ENCODE data around the gene SATL1. TPM values are rescaled to one million over a fixed set of nuclear protein-coding genes. Genes with fewer than 3 reads are reported as not detected.

SATL1 gene
- polyA plus RNA-seq, 2 donors, result 0.02 TPM; not detected in 1

DNA sequence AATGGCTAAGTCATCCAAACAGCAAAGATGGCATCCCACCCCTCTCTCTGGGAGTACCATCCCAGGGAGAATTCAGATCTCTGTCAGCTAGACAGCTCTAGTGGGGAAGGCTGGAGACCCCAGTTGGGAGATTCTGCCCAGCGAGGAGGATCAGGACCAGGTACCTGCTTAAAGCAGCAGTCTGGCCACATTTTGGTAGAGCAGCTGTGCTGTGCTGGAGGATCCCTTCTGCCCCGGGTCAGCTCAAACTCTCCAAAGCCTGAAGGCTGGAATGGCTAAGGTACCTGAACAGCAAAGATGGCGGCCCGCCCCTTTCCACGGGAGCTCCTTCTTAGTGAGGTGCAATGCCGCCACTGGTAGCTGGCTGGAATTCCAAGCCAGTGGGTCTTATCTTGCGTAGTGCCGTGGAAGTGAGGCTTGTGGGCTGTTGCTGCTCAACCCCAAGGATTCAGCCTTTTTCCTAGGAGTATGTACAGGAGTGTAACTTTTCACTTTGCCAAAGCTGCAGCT lies 40.1 kb downstream of the SATL1 start:
- no peak overlapping the region for H3K4me3 ChIP-seq (ENCODE audit: low read depth in 1 of 2, low read length in 2 of 2)
- no peaks in the 10 kb centered on the region for H3K27me3 ChIP-seq (ENCODE audit: control insufficient read depth in 1 of 2, insufficient read depth in 2 of 2, low read length in 2 of 2)
- H3K9me3 ChIP-seq (ENCODE audit: control insufficient read depth in 2 of 2, insufficient read depth in 1 of 2, low read depth in 1 of 2, low read length in 1 of 2), result no peaks in the 10 kb centered on the region
- 91 to 94% methylated on average over 8 of the region's 8 CpGs for WGBS, 2 donors
- no peak overlapping the region for H3K27ac ChIP-seq (ENCODE audit: low read depth in 2 of 2, low read length in 1 of 2)
- no peaks in the 10 kb centered on the region for H3K36me3 ChIP-seq (ENCODE audit: control insufficient read depth in 2 of 2, insufficient read depth in 2 of 2, low read length in 1 of 2)
- H3K4me1 ChIP-seq (ENCODE audit: control insufficient read depth in 2 of 2, insufficient read depth in 2 of 2, low read length in 1 of 2), result no peaks in the 10 kb centered on the region

DNA sequence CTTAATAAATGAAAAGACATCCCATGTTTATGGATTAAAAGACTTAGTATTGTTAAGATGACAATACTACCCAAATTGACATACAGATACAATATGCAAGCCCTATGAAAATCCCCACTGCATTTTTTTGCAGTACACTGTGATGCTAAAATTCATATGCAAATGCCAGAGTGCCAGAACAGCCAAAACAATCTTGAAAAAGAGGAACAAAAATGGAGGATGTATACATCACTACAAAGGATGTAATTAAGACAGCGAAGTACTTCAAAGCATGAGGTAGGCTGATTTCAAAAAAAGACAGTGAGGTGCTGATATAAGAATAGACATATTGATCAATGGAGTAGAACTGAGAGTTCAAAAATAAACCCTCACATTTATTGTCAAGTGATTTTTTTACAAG lies 47.3 kb downstream of the SATL1 start:
- Histone ChIP-seq H3K9me3 (ENCODE audit: control insufficient read depth in 2 of 2, insufficient read depth in 1 of 2, low read depth in 1 of 2, low read length in 1 of 2) (no peaks in the 10 kb centered on the region), H3K27ac (ENCODE audit: low read depth in 2 of 2, low read length in 1 of 2) (no peak overlapping the region)
- 50 to 85% methylated on average over 1 of the region's 1 CpG for WGBS, 2 donors

GRCh38 chrX:85159644-85160043 lies 83.9 kb downstream of the SATL1 start:
- H3K9me3 ChIP-seq (ENCODE audit: control insufficient read depth in 2 of 2, insufficient read depth in 1 of 2, low read depth in 1 of 2, low read length in 1 of 2), result no peaks in the 10 kb centered on the region
- 64 to 72% methylated on average over 5 of the region's 5 CpGs for WGBS, 2 donors
- H3K4me1 ChIP-seq (ENCODE audit: control insufficient read depth in 2 of 2, insufficient read depth in 2 of 2, low read length in 1 of 2), result no peaks in the 10 kb centered on the region
- H3K27me3 ChIP-seq (ENCODE audit: control insufficient read depth in 1 of 2, insufficient read depth in 2 of 2, low read length in 2 of 2), result no peaks in the 10 kb centered on the region
- no peaks in the 10 kb centered on the region for H3K36me3 ChIP-seq (ENCODE audit: control insufficient read depth in 2 of 2, insufficient read depth in 2 of 2, low read length in 1 of 2)
- no peak overlapping the region for H3K27ac ChIP-seq (ENCODE audit: low read depth in 2 of 2, low read length in 1 of 2)
- no peak overlapping the region for H3K4me3 ChIP-seq (ENCODE audit: low read depth in 1 of 2, low read length in 2 of 2)

More for the DNA sequence above, 47.3 kb downstream of the SATL1 start:
- no peak overlapping the region for H3K4me3 ChIP-seq (ENCODE audit: low read depth in 1 of 2, low read length in 2 of 2)
- H3K27me3 ChIP-seq (ENCODE audit: control insufficient read depth in 1 of 2, insufficient read depth in 2 of 2, low read length in 2 of 2), result no peaks in the 10 kb centered on the region
- H3K4me1 ChIP-seq (ENCODE audit: control insufficient read depth in 2 of 2, insufficient read depth in 2 of 2, low read length in 1 of 2), result no peaks in the 10 kb centered on the region
- H3K36me3 ChIP-seq (ENCODE audit: control insufficient read depth in 2 of 2, insufficient read depth in 2 of 2, low read length in 1 of 2), result no peaks in the 10 kb centered on the region

GRCh38 chrX:85140964-85141363 lies 102.6 kb downstream of the SATL1 start:
- no peak overlapping the region for H3K4me3 ChIP-seq (ENCODE audit: low read depth in 1 of 2, low read length in 2 of 2)
- H3K27ac ChIP-seq (ENCODE audit: low read depth in 2 of 2, low read length in 1 of 2), result no peak overlapping the region
- no peaks in the 10 kb centered on the region for H3K27me3 ChIP-seq (ENCODE audit: control insufficient read depth in 1 of 2, insufficient read depth in 2 of 2, low read length in 2 of 2)

DNA sequence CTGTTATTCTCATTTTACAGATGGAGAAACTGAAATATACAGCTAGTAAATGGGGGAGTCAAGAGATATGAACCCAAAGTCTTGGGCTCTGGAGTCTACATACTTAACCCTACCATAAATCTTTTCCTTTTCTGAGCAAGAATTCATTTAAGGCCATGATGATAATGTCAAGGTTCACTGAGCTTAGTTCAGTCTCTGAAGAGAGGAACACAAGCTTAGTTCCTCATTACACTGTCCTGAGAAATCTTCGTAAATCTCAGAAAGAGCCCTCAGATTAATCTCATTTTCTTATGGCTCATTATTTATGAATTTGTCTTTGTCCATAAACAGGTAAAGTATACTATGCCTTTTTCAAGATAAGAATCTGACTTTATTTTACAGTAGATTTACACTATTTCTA lies 104.2 kb downstream of the SATL1 start:
- WGBS, 2 donors, result 80 to 84% methylated on average over 1 of the region's 1 CpG
- Histone ChIP-seq H3K4me1 (ENCODE audit: control insufficient read depth in 2 of 2, insufficient read depth in 2 of 2, low read length in 1 of 2) (no peaks in the 10 kb centered on the region), H3K9me3 (ENCODE audit: control insufficient read depth in 2 of 2, insufficient read depth in 1 of 2, low read depth in 1 of 2, low read length in 1 of 2) (no peaks in the 10 kb centered on the region), H3K36me3 (ENCODE audit: control insufficient read depth in 2 of 2, insufficient read depth in 2 of 2, low read length in 1 of 2) (no peaks in the 10 kb centered on the region), H3K27ac (ENCODE audit: low read depth in 2 of 2, low read length in 1 of 2) (no peak overlapping the region), H3K27me3 (ENCODE audit: control insufficient read depth in 1 of 2, insufficient read depth in 2 of 2, low read length in 2 of 2) (no peaks in the 10 kb centered on the region), H3K4me3 (ENCODE audit: low read depth in 1 of 2, low read length in 2 of 2) (no peak overlapping the region)

More at GRCh38 chrX:85140964-85141363, 102.6 kb downstream of the SATL1 start:
- Histone ChIP-seq H3K9me3 (ENCODE audit: control insufficient read depth in 2 of 2, insufficient read depth in 1 of 2, low read depth in 1 of 2, low read length in 1 of 2) (no peaks in the 10 kb centered on the region), H3K4me1 (ENCODE audit: control insufficient read depth in 2 of 2, insufficient read depth in 2 of 2, low read length in 1 of 2) (no peaks in the 10 kb centered on the region), H3K36me3 (ENCODE audit: control insufficient read depth in 2 of 2, insufficient read depth in 2 of 2, low read length in 1 of 2) (no peaks in the 10 kb centered on the region)
- 78 to 85% methylated on average over 1 of the region's 1 CpG for WGBS, 2 donors

DNA sequence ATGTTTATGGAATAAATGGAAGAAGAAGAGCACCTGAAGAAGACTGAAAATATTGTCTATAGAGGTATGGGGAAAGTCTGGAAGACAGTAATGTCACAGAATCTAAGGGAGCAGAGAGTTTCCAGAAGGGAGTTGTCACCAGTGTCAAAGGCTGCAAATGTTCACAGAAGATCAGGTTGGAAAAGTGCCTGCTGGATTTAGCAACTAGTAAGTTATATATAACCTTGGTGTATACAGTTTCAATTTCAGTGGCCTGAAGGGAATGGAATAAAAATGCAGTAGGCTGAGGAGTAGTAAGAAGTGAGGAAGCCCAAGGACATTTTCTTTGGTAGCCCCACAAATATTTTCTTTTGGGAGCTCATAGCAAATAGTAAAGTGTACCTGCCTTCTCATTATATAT lies 107.2 kb downstream of the SATL1 start:
- Histone ChIP-seq H3K4me3 (ENCODE audit: low read depth in 1 of 2, low read length in 2 of 2) (no peak overlapping the region), H3K4me1 (ENCODE audit: control insufficient read depth in 2 of 2, insufficient read depth in 2 of 2, low read length in 1 of 2) (no peaks in the 10 kb centered on the region), H3K27ac (ENCODE audit: low read depth in 2 of 2, low read length in 1 of 2) (no peak overlapping the region), H3K27me3 (ENCODE audit: control insufficient read depth in 1 of 2, insufficient read depth in 2 of 2, low read length in 2 of 2) (no peaks in the 10 kb centered on the region), H3K9me3 (ENCODE audit: control insufficient read depth in 2 of 2, insufficient read depth in 1 of 2, low read depth in 1 of 2, low read length in 1 of 2) (no peaks in the 10 kb centered on the region), H3K36me3 (ENCODE audit: control insufficient read depth in 2 of 2, insufficient read depth in 2 of 2, low read length in 1 of 2) (no peaks in the 10 kb centered on the region)

DNA sequence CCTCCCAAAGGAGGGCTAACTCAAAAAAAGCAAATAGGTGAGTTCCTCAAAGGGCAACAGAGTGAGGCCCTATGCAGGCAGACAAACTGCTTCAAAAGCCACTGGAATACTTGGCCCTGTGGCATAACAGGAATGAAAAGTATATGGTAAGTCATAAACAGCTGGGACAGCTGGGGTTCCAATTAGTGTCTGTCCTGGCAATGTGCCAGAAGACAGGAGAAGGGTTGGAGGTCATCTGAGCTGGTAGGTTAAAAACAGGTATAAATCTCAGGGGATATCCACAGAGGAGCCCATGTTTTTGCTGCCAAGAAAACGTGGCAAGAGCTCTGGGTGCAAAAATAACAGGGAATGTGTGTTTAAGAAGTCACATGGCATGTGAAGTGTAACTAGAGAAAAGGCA lies 128.3 kb downstream of the SATL1 start:
- 15 to 27% methylated on average over 1 of the region's 1 CpG for WGBS, 2 donors
- no peak overlapping the region for H3K4me3 ChIP-seq (ENCODE audit: low read depth in 1 of 2, low read length in 2 of 2)
- no peaks in the 10 kb centered on the region for H3K9me3 ChIP-seq (ENCODE audit: control insufficient read depth in 2 of 2, insufficient read depth in 1 of 2, low read depth in 1 of 2, low read length in 1 of 2)
- H3K27me3 ChIP-seq (ENCODE audit: control insufficient read depth in 1 of 2, insufficient read depth in 2 of 2, low read length in 2 of 2), result no peaks in the 10 kb centered on the region
- H3K27ac ChIP-seq (ENCODE audit: low read depth in 2 of 2, low read length in 1 of 2), result no peak overlapping the region
- H3K4me1 ChIP-seq (ENCODE audit: control insufficient read depth in 2 of 2, insufficient read depth in 2 of 2, low read length in 1 of 2), result no peaks in the 10 kb centered on the region
- H3K36me3 ChIP-seq (ENCODE audit: control insufficient read depth in 2 of 2, insufficient read depth in 2 of 2, low read length in 1 of 2), result no peaks in the 10 kb centered on the region

DNA sequence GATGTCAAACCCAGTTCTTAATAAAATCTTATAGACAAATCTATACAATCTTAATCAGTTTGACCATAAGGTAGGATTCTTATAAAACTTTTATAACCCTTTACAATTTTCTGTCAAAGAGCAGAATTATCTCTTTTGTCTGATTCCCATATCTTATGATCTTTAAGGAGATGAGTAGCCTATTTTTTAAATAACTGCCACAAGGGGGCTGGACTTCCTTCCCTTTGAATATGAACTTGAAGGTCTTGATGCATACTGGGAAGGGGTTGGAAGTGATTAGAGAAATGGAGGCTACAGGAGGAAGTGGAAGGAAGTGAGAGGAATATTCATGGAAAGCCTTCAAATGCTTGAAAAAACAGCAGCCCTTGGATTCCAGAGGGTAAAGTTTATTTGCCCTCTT lies 128.8 kb downstream of the SATL1 start:
- no peak overlapping the region for H3K27ac ChIP-seq (ENCODE audit: low read depth in 2 of 2, low read length in 1 of 2)
- H3K9me3 ChIP-seq (ENCODE audit: control insufficient read depth in 2 of 2, insufficient read depth in 1 of 2, low read depth in 1 of 2, low read length in 1 of 2), result no peaks in the 10 kb centered on the region
- H3K27me3 ChIP-seq (ENCODE audit: control insufficient read depth in 1 of 2, insufficient read depth in 2 of 2, low read length in 2 of 2), result no peaks in the 10 kb centered on the region
- H3K4me1 ChIP-seq (ENCODE audit: control insufficient read depth in 2 of 2, insufficient read depth in 2 of 2, low read length in 1 of 2), result no peaks in the 10 kb centered on the region
- H3K36me3 ChIP-seq (ENCODE audit: control insufficient read depth in 2 of 2, insufficient read depth in 2 of 2, low read length in 1 of 2), result no peaks in the 10 kb centered on the region
- H3K4me3 ChIP-seq (ENCODE audit: low read depth in 1 of 2, low read length in 2 of 2), result no peak overlapping the region

- WGBS, 2 donors, result 75 to 78% methylated on average over 3 of the region's 3 CpGs
- no peaks in the 10 kb centered on the region for H3K27me3 ChIP-seq (ENCODE audit: control insufficient read depth in 1 of 2, insufficient read depth in 2 of 2, low read length in 2 of 2)
- no peak overlapping the region for H3K4me3 ChIP-seq (ENCODE audit: low read depth in 1 of 2, low read length in 2 of 2)
- H3K4me1 ChIP-seq (ENCODE audit: control insufficient read depth in 2 of 2, insufficient read depth in 2 of 2, low read length in 1 of 2), result no peaks in the 10 kb centered on the region
- no peaks in the 10 kb centered on the region for H3K9me3 ChIP-seq (ENCODE audit: control insufficient read depth in 2 of 2, insufficient read depth in 1 of 2, low read depth in 1 of 2, low read length in 1 of 2)
- no peaks in the 10 kb centered on the region for H3K36me3 ChIP-seq (ENCODE audit: control insufficient read depth in 2 of 2, insufficient read depth in 2 of 2, low read length in 1 of 2)
- H3K27ac ChIP-seq (ENCODE audit: low read depth in 2 of 2, low read length in 1 of 2), result no peak overlapping the region
Observed at GRCh38 chrX:85114171-85114570, 129.4 kb downstream of the SATL1 start.

GRCh38 chrX:85113746-85114145 lies 129.8 kb downstream of the SATL1 start:
- H3K9me3 ChIP-seq (ENCODE audit: control insufficient read depth in 2 of 2, insufficient read depth in 1 of 2, low read depth in 1 of 2, low read length in 1 of 2), result no peaks in the 10 kb centered on the region
- H3K4me3 ChIP-seq (ENCODE audit: low read depth in 1 of 2, low read length in 2 of 2), result no peak overlapping the region
- H3K36me3 ChIP-seq (ENCODE audit: control insufficient read depth in 2 of 2, insufficient read depth in 2 of 2, low read length in 1 of 2), result no peaks in the 10 kb centered on the region
- no peaks in the 10 kb centered on the region for H3K4me1 ChIP-seq (ENCODE audit: control insufficient read depth in 2 of 2, insufficient read depth in 2 of 2, low read length in 1 of 2)
- 58 to 70% methylated on average over 2 of the region's 2 CpGs for WGBS, 2 donors
- no peaks in the 10 kb centered on the region for H3K27me3 ChIP-seq (ENCODE audit: control insufficient read depth in 1 of 2, insufficient read depth in 2 of 2, low read length in 2 of 2)
- no peak overlapping the region for H3K27ac ChIP-seq (ENCODE audit: low read depth in 2 of 2, low read length in 1 of 2)

Data from esophagus (tissue), 2 donors.